Esophagus muscularis mucosa (tissue), 3 donors: ENCODE results near the gene NNT.

Experiments used
- EP300 ChIP-seq: sonication (generic); formaldehyde crosslinking; IDR thresholded peaks from one replicate; pipeline ENCODE4 v1.6.1; 2017; ENCODE audit warnings: antibody characterized with exemption
- TF ChIP-seq, protein P1 (sequence below), 3 experiments: fragments of 200-600 bp in 2 of 3; fragments of 450-650 bp in 1 of 3; sonication (generic) in 2 of 3; IDR thresholded peaks; one replicate each; pipeline ENCODE4 v1.5.1; 2017 to 2019; ENCODE audit warnings: antibody characterized with exemption in 3 of 3, mild to moderate bottlenecking in 2 of 3, moderate library complexity in 1 of 3

- TF ChIP-seq EP300 = no peak
- TF ChIP-seq, protein P1, sequence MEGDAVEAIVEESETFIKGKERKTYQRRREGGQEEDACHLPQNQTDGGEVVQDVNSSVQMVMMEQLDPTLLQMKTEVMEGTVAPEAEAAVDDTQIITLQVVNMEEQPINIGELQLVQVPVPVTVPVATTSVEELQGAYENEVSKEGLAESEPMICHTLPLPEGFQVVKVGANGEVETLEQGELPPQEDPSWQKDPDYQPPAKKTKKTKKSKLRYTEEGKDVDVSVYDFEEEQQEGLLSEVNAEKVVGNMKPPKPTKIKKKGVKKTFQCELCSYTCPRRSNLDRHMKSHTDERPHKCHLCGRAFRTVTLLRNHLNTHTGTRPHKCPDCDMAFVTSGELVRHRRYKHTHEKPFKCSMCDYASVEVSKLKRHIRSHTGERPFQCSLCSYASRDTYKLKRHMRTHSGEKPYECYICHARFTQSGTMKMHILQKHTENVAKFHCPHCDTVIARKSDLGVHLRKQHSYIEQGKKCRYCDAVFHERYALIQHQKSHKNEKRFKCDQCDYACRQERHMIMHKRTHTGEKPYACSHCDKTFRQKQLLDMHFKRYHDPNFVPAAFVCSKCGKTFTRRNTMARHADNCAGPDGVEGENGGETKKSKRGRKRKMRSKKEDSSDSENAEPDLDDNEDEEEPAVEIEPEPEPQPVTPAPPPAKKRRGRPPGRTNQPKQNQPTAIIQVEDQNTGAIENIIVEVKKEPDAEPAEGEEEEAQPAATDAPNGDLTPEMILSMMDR (IDR thresholded peaks at IDR 0.05) = no peak
Observed at GRCh38 chr5:43687275-43687674, 84.3 kb downstream of the NNT start.
